Naive thymus-derived CD4-positive, alpha-beta T cell (primary cell): ENCODE measurements around the gene CCBE1. TPM values are rescaled to one million over a fixed set of nuclear protein-coding genes. Genes with fewer than 3 reads are reported as not detected.
"Not testable (repeated sequence)": the region's sequence is repeated elsewhere in the genome, so short reads cannot be mapped to it uniquely, and the experiment has no call there.

Source experiments
- ATAC-seq: fragments of 150-1000 bp; cut with Tn5 transposase; 2 replicates; pipeline ENCODE4 v1.10.0; 2021; ENCODE audit warnings: mild to moderate bottlenecking, moderate library complexity
- CTCF ChIA-PET: fragments of 350-600 bp; sonication (Branson Sonifier 250); formaldehyde crosslinking; loops from one replicate; lab custom pipeline; 2021; ENCODE audit warnings: antibody characterized with exemption; lab: Charles Lee
- POLR2A ChIA-PET: fragments of 350-600 bp; sonication (Branson Sonifier 250); formaldehyde crosslinking; loops from one replicate; lab custom pipeline; 2021; ENCODE audit warnings: antibody characterized with exemption, inconsistent platforms; lab: Charles Lee
- DNase-seq, 9 donors: peaks; one replicate each; pipeline versions ENCODE4 v3.0.0 to v3.0.0-alpha.2; 2020 to 2022; ENCODE audit warnings: mixed read lengths in 1 of 9
- H3K27ac ChIP-seq: one replicate; pipeline ENCODE4 v1.7.0; 2013; ENCODE audit warnings: mild to moderate bottlenecking, low read depth, low read length, moderate library complexity
- H3K27me3 ChIP-seq, 2 donors: one replicate each; pipeline ENCODE4 v1.7.0; 2013; ENCODE audit warnings: low read length in 2 of 2, mild to moderate bottlenecking in 2 of 2, moderate library complexity in 2 of 2; ENCODE audit not compliant: control insufficient read depth in 2 of 2, insufficient read depth in 2 of 2
- H3K36me3 ChIP-seq, 3 experiments: 1 replicate in 2 of 3; 2 replicates in 1 of 3; pipeline ENCODE4 v1.7.0; 2013; ENCODE audit warnings: low read length in 3 of 3, mild to moderate bottlenecking in 3 of 3, moderate library complexity in 1 of 3; ENCODE audit not compliant: insufficient read depth in 3 of 3, control insufficient read depth in 2 of 3
- H3K4me1 ChIP-seq, 2 donors: one replicate each; pipeline ENCODE4 v1.7.0; 2013; ENCODE audit warnings: low read length in 2 of 2, mild to moderate bottlenecking in 2 of 2, moderate library complexity in 1 of 2; ENCODE audit not compliant: control insufficient read depth in 2 of 2, insufficient read depth in 2 of 2
- H3K4me3 ChIP-seq: 2 replicates; pipeline ENCODE4 v1.7.0; 2013; ENCODE audit warnings: mild to moderate bottlenecking, low read length
- H3K9me3 ChIP-seq, 3 experiments: 1 replicate in 2 of 3; 2 replicates in 1 of 3; pipeline ENCODE4 v1.7.0; 2013; ENCODE audit warnings: low read length in 3 of 3; ENCODE audit not compliant: control insufficient read depth in 2 of 3
- H3K27ac Mint-ChIP-seq, 9 donors: one replicate each; pipeline ENCODE4 v1.8.0; 2020 to 2022; ENCODE audit warnings: mixed read lengths in 9 of 9, mild to moderate bottlenecking in 8 of 9, moderate library complexity in 5 of 9, inconsistent platforms in 2 of 9
- H3K27me3 Mint-ChIP-seq, 5 donors: one replicate each; pipeline ENCODE4 v1.8.0; 2021 to 2022; ENCODE audit warnings: mixed read lengths in 5 of 5, mild to moderate bottlenecking in 1 of 5
- H3K36me3 Mint-ChIP-seq, 5 donors: one replicate each; pipeline ENCODE4 v1.8.0; 2020 to 2022; ENCODE audit warnings: mixed read lengths in 5 of 5, mild to moderate bottlenecking in 3 of 5, inconsistent platforms in 1 of 5
- H3K4me1 Mint-ChIP-seq, 7 donors: one replicate each; pipeline ENCODE4 v1.8.0; 2020 to 2022; ENCODE audit warnings: mixed read lengths in 7 of 7, mild to moderate bottlenecking in 3 of 7, inconsistent platforms in 1 of 7
- H3K4me3 Mint-ChIP-seq, 10 donors: one replicate each; pipeline ENCODE4 v1.8.0; 2020 to 2022; ENCODE audit warnings: mild to moderate bottlenecking in 10 of 10, mixed read lengths in 10 of 10, moderate library complexity in 6 of 10, inconsistent platforms in 2 of 10
- H3K9me3 Mint-ChIP-seq, 11 donors: one replicate each; pipeline ENCODE4 v1.8.0; 2020 to 2022; ENCODE audit warnings: mixed read lengths in 11 of 11, mild to moderate bottlenecking in 4 of 11, inconsistent platforms in 1 of 11, moderate library complexity in 1 of 11
- intact Hi-C, 2 donors: fragments of 100-400 bp; cut with micrococcal nuclease; formaldehyde crosslinking; loops; one replicate each; pipeline ENCODE4 v1.15.1; 2023
- polyA plus RNA-seq, 2 donors: library from polyadenylated mRNA; unstranded; fragments of 300-500 nt; fragmentation: Illumina TruSeq; gene quantifications; one replicate each; pipeline ENCODE4 v1.2.3, GENCODE V29; 2021
- total RNA-seq, 6 experiments: library from RNA in 5 of 6; stranded (reverse) in 5 of 6; gene quantifications; 1 replicate in 5 of 6; 2 replicates in 1 of 6; pipeline ENCODE4 v1.2.3 and lab custom pipeline; 2021 to 2026

Gene CCBE1
- total and polyA plus RNA-seq, 7 experiments from 2014 or later = not detected

DNA sequence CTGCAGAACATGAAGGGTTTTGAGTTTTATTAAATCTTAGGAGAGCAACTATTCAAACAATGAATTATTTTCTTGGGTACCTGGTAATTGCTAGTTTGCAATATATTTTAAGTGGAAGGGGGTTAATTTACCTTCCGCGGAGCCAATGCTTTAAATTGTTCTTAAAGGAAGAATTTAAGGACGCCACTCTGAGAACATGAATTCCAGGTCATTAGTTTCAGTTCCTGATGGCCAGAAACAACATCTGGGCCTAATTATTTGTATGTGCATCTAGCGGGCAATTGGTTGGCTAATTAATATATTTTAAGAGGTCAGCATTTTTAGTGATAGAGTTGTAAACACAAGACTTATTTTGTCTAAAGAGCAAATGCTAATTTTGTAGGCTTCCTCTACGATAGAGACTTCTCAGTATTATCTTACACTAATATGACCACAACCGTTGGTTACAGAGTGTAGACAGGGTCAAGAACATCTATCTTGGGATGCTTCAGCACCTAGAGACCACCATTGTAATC lies 40.8 kb downstream of the CCBE1 start:
- CTCF ChIA-PET = no interaction called here
- H3K9me3 Mint-ChIP-seq = no peaks in the 10 kb centered on the region
- no peak overlapping the region for H3K27ac Mint-ChIP-seq
- no peaks in the 10 kb centered on the region for H3K27me3 ChIP-seq
- no peaks in the 10 kb centered on the region for H3K36me3 Mint-ChIP-seq
- POLR2A ChIA-PET = no interaction called here
- no peaks in the 10 kb centered on the region for H3K4me1 Mint-ChIP-seq
- H3K4me3 Mint-ChIP-seq = no peak overlapping the region
- no peak overlapping the region for H3K4me3 ChIP-seq
- peaks cover 0 to 8% (median 3%) of the 10 kb centered on the region in 5 donors for H3K27me3 Mint-ChIP-seq
- intact Hi-C loops = no loop called here
- H3K27ac ChIP-seq = no peak overlapping the region
- DNase-seq (no peak), ATAC-seq (no peak)
- no peaks in the 10 kb centered on the region for H3K9me3 ChIP-seq
- H3K4me1 ChIP-seq = no peaks in the 10 kb centered on the region
- no peaks in the 10 kb centered on the region for H3K36me3 ChIP-seq

DNA sequence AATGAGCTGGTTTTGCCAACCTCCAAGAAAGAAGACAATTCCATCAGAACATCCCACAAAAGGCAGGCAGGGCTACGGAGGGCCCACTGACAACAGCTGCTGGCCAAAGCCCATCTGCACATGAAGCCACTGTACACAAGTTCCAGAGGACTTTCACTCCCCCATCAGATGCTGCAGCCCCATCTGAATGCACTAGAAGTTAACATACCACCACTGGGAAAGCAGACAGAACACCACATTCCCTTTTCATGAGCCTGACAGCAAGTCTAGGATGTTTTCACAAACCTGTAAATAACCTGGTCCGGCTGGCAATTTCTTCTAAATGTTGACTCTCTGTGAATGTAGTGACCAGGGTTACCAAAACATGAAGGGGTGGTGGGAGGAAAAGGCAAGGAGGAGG lies 41.5 kb downstream of the CCBE1 start:
- Histone ChIP-seq H3K4me3 (no peak overlapping the region), H3K4me1 (no peaks in the 10 kb centered on the region), H3K9me3 (no peaks in the 10 kb centered on the region), H3K27me3 (no peaks in the 10 kb centered on the region), H3K27ac (no peak overlapping the region), H3K36me3 (no peaks in the 10 kb centered on the region)
- peaks cover 0 to 1% (median 0%) of the 10 kb centered on the region in 11 donors for H3K9me3 Mint-ChIP-seq
- no peak overlapping the region for H3K27ac Mint-ChIP-seq
- ChIA-PET POLR2A (no interaction called here), CTCF (no interaction called here)
- H3K27me3 Mint-ChIP-seq = peaks cover 0 to 10% (median 3%) of the 10 kb centered on the region in 5 donors
- DNase-seq (no peak), ATAC-seq (no peak)
- no peak overlapping the region for H3K4me3 Mint-ChIP-seq
- H3K4me1 Mint-ChIP-seq = no peaks in the 10 kb centered on the region
- intact Hi-C loops = no loop called here
- no peaks in the 10 kb centered on the region for H3K36me3 Mint-ChIP-seq

DNA sequence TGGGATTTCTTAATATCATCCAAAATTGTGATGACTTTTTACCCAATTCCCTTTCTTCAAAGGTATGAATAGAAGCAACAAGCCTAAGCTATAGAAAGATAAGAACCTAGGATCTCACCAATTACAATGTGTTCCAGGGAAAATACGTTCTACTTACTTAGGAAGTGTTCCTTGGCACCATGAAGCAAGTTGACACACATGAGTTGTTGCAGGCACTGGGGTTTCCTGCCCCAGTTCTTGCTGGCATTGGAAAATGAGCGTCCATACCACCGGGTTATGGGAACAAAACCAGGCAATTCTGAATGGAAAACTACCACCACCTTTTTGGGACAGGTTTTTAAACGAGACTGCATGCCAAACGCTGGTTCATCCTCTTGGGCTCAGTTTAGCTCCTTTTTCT lies 46.2 kb downstream of the CCBE1 start:
- H3K27me3 Mint-ChIP-seq = peaks cover 0 to 18% (median 0%) of the 10 kb centered on the region in 5 donors
- POLR2A ChIA-PET = no interaction called here
- DNase-seq = no peak

DNA sequence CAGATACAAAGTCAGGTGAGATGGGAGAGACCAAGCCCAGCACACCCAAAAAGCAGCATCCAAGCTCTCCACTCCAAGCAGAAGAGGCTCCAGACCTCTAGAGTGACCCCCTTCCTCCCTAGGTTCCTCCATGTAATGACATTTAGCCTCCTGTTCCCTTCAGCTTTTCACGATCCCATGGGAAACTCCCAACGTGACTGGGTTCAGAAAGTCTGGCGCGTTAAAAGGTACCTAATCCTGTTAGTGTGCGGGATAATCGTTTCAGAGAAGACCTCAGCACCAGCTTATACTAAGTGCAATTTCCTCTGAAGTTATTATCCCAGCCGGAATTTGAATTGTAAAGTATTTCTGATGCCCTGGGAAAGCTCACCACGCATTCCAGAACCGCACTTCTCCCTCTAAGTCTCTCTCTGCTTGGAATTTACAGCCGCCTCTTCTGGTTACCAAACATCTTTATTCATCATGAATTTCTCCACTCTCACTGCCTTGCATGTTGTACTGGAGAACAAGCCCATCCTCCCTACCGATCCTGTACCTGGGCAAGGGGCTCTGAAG lies 46.9 kb downstream of the CCBE1 start:
- intact Hi-C loops = no loop called here
- H3K4me1 Mint-ChIP-seq = no peaks in the 10 kb centered on the region
- ATAC-seq (no peak), DNase-seq (no peak)
- peaks cover 0 to 5% (median 0%) of the 10 kb centered on the region in 11 donors for H3K9me3 Mint-ChIP-seq
- Histone ChIP-seq H3K4me1 (no peaks in the 10 kb centered on the region), H3K4me3 (no peak overlapping the region), H3K36me3 (no peaks in the 10 kb centered on the region), H3K9me3 (no peaks in the 10 kb centered on the region), H3K27ac (no peak overlapping the region), H3K27me3 (no peaks in the 10 kb centered on the region)
- no peaks in the 10 kb centered on the region for H3K36me3 Mint-ChIP-seq
- peaks cover 0 to 18% (median 1%) of the 10 kb centered on the region in 5 donors for H3K27me3 Mint-ChIP-seq
- ChIA-PET POLR2A (no interaction called here), CTCF (no interaction called here)
- no peak overlapping the region for H3K27ac Mint-ChIP-seq
- H3K4me3 Mint-ChIP-seq = no peak overlapping the region

More for the DNA sequence above, 46.2 kb downstream of the CCBE1 start:
- Mint-ChIP-seq H3K27ac (no peak overlapping the region), H3K4me3 (no peak overlapping the region), H3K36me3 (no peaks in the 10 kb centered on the region), H3K9me3 (peaks cover 0 to 5% (median 0%) of the 10 kb centered on the region in 11 donors), H3K4me1 (no peaks in the 10 kb centered on the region)
- intact Hi-C loops = no loop called here
- no peaks in the 10 kb centered on the region for H3K4me1 ChIP-seq
- CTCF ChIA-PET = no interaction called here
- no peaks in the 10 kb centered on the region for H3K27me3 ChIP-seq
- H3K36me3 ChIP-seq = no peaks in the 10 kb centered on the region
- H3K9me3 ChIP-seq = no peaks in the 10 kb centered on the region
- no peak overlapping the region for H3K4me3 ChIP-seq
- no peak overlapping the region for H3K27ac ChIP-seq
- no peak for ATAC-seq

DNA sequence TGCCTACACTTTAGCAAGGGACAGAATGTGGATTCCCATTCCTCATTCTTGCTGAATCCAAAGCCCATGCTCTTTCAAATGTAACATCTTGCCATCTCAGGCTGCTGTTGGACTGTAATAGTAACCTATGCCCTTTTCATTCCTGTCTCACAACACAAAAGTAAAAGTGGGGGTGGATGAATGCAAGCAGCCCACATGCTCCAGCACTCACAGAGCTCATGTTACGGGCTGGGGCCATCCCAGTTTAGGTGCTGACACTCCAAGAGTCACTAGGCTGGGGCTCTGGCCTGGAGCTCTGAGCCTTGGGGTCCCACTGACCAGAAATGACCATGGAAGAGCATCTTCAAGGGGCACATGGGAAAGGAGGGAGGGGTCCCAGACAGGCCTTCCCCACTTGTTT lies 47.6 kb downstream of the CCBE1 start:
- Mint-ChIP-seq H3K4me1 (no peaks in the 10 kb centered on the region), H3K9me3 (peaks cover 0 to 5% (median 0%) of the 10 kb centered on the region in 11 donors), H3K4me3 (no peak overlapping the region), H3K36me3 (no peaks in the 10 kb centered on the region), H3K27me3 (peaks cover 0 to 18% (median 3%) of the 10 kb centered on the region in 5 donors), H3K27ac (no peak overlapping the region)
- no peaks in the 10 kb centered on the region for H3K9me3 ChIP-seq
- DNase-seq (no peak), ATAC-seq (no peak)
- no peak overlapping the region for H3K27ac ChIP-seq
- intact Hi-C loops = no loop called here
- H3K36me3 ChIP-seq = no peaks in the 10 kb centered on the region
- ChIA-PET POLR2A (no interaction called here), CTCF (no interaction called here)
- H3K4me3 ChIP-seq = no peak overlapping the region
- H3K4me1 ChIP-seq = no peaks in the 10 kb centered on the region
- H3K27me3 ChIP-seq = no peaks in the 10 kb centered on the region

DNA sequence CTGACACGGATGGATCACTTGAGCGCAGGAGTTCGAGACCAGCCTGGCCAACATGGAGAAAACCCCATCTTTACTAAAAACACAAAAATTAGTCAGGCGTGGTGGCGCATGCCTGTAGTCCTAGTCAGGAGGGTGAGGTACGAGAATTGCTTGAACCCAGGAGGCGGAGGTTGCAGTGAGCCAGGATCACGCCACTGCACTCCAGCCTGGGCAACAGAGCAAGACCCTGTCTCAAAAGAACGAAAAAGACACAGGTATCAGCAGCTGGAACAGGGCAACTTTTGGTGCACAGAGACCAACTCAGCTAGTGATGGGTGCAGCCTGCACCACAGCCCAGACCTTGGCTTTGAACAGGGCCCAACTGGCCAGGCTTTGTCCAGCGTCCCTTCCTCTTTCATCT lies 48.8 kb downstream of the CCBE1 start:
- H3K9me3 ChIP-seq, H3K27me3 ChIP-seq, H3K4me1 Mint-ChIP-seq, H3K27ac ChIP-seq, H3K4me3 Mint-ChIP-seq, intact Hi-C loops, H3K27ac Mint-ChIP-seq, DNase-seq, H3K36me3 Mint-ChIP-seq, H3K4me1 ChIP-seq, H3K36me3 ChIP-seq, CTCF ChIA-PET, H3K4me3 ChIP-seq, ATAC-seq, H3K9me3 Mint-ChIP-seq, POLR2A ChIA-PET: not testable (repeated sequence)
- H3K27me3 Mint-ChIP-seq = peaks cover 0 to 18% (median 3%) of the 10 kb centered on the region in 5 donors

DNA sequence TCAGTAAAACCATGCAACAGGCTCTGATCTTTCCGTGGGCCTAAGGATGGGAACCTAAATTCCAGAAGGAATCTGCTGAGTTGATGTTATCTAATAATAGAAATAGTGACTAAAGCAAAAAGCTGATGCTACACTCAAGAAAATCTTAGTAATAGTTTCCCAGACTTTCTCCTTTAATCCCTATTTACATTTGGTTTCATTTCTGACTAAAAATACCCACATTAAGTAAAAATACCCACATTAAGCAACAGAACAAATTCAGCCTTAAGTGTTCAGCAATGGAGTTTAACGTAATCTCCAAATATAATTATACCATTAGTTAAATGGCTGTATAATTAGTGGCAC lies 50.3 kb downstream of the CCBE1 start:
- peaks cover 0 to 18% (median 3%) of the 10 kb centered on the region in 5 donors for H3K27me3 Mint-ChIP-seq
- Histone ChIP-seq H3K9me3 (no peaks in the 10 kb centered on the region), H3K27me3 (no peaks in the 10 kb centered on the region), H3K4me1 (no peaks in the 10 kb centered on the region), H3K4me3 (no peak overlapping the region), H3K36me3 (no peaks in the 10 kb centered on the region), H3K27ac (no peak overlapping the region)
- ChIA-PET CTCF (no interaction called here), POLR2A (no interaction called here)
- H3K4me3 Mint-ChIP-seq = no peak overlapping the region
- DNase-seq (no peak), ATAC-seq (no peak)
- intact Hi-C loops = no loop called here
- H3K4me1 Mint-ChIP-seq = no peaks in the 10 kb centered on the region
- H3K27ac Mint-ChIP-seq = no peak overlapping the region
- no peaks in the 10 kb centered on the region for H3K36me3 Mint-ChIP-seq
- H3K9me3 Mint-ChIP-seq = peaks cover 0 to 7% (median 0%) of the 10 kb centered on the region in 11 donors
